IPS-NIHi11 (cell line): ENCODE measurements around the gene ZNF584.
A peak's percentile ranks its signal among the peaks of the same experiment; 100 is the strongest.
"Not testable (repeated sequence)": the region's sequence is repeated elsewhere in the genome, so short reads cannot be mapped to it uniquely, and the experiment has no call there.

Experiments used
- DNase-seq: peaks from one replicate; pipeline ENCODE4 v3.0.0; 2012; ENCODE audit warnings: mixed read lengths, low spot score

The ZNF584 gene

DNA sequence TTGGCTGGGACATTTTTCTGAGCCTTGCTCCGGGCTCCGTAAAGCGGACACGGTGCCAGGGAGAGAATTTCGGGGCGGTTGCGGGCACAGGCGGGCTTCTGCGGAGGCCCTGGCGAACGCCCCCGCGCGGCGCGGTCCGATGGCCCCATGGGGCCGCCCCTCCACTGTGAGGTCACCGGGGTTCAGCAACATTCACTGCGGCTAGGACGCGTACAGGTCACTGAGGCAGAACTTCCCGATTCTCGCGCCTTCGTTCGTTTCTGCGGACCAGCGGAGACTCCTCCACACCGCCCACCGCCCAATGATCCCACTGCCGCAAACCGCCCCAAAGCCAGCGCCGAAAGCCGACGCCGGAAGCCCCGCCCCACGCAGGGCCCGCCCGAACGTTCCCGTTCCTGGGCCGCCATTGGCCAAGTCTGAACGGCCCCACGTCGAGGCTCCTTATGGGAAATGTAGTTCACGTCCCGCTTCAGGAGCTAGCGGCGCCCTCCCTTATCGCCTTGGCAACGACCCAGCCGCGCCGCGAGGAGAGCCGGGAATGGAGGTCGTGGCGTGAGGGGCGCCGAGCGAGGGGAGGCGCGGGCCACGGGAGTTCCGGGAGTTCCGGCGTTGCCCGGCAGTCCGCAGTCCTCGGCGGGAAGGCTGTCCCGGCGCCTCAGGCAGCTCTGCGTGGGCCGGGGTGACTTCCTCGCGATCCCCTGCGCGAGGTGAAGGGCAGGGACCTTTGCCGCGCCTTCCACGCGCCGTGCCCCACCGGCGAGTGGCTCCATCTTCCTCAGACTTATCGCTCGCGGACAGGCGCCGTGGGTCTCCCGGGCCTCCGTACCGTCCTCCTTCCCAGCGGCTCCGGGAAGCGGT is at the start of gene ZNF584:
ZNF584 (plus strand) TSS at position 498 of the 858 bp plus-strand sequence. CDS start 499 bp downstream, outside the sequence.
- DNase-seq: peak; percentile 98

DNA sequence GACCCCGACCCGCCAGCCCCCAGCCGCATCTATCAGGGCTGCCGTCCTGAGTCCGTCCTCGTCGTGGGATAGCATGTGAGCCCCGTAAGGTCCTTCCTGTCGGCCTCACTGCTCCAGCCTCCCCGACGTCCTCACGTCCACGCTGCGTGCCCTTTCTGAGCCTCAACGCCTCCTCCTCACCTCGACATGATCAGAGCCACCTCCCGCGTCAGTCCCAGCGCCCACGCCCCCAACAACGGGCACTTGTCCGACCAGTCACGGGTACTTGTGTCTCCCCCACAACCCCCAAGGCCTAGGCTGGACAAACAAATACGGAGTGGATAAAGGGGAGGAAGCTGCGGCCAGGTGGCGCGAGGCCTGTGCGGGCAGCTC is 46.6 kb upstream of the ZNF584 start:
- DNase-seq: peak; percentile 68

DNA sequence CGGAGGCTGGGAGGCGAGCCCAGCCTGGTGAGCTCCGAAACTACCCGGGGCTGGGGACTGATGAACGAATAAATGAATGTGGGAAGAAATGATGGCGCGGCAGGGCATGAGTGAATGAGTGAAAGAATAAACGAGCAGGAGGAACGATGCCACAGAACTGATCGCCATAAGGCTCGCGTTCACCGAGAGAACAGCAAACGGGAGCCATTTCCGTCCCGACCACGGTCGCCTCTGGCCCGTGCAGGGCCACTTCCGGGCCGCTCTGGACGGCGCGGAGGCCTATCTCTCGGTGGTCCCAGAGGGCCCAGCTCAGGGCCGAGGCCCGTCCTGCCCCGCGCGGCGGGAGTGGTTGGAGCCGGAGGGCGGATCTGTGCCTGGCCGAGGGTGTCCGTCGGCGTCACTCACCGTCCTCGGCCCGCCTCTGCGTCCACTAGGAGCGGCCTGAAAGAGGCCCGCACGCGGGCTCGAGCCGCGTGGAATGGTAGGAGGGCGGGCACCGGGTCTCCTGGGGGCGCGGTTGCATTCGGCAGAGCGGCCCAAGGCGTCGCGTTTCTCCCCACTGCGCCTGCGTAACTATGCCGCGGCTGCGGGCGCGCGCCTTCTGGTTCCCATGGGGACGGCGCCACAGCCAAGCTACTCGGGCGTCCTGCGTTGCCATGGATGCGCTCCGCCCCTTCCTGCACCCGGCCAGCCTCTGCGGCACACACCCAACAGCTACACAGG is 46.0 kb upstream of the ZNF584 start, which contains the start of gene ZNF497:
ZNF497 (minus strand) TSS at position 480 of the 723 bp plus-strand sequence. CDS start 5,116 bp downstream, outside the sequence.
- DNase-seq: peak; percentile 100

DNA sequence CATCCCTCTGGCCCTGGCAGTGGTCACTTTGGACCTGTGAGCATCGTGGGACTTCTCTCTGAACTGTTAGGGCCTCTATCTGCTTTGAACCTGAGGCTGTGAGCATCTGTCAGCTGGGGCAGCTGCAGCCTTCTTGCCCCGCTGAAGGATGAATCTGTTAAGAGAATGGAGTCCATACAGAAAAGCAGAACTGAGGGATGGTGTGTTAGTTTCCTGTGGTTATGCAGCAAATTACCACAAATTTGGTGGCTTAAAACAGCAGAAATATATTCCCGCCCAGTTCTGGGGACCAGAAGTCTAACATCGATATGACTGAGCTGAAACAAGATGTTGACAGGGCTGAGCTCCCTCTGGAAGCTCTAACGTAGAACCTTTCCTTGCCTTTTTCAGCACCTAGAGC is 44.3 kb upstream of the ZNF584 start:
- no peak for DNase-seq

DNA sequence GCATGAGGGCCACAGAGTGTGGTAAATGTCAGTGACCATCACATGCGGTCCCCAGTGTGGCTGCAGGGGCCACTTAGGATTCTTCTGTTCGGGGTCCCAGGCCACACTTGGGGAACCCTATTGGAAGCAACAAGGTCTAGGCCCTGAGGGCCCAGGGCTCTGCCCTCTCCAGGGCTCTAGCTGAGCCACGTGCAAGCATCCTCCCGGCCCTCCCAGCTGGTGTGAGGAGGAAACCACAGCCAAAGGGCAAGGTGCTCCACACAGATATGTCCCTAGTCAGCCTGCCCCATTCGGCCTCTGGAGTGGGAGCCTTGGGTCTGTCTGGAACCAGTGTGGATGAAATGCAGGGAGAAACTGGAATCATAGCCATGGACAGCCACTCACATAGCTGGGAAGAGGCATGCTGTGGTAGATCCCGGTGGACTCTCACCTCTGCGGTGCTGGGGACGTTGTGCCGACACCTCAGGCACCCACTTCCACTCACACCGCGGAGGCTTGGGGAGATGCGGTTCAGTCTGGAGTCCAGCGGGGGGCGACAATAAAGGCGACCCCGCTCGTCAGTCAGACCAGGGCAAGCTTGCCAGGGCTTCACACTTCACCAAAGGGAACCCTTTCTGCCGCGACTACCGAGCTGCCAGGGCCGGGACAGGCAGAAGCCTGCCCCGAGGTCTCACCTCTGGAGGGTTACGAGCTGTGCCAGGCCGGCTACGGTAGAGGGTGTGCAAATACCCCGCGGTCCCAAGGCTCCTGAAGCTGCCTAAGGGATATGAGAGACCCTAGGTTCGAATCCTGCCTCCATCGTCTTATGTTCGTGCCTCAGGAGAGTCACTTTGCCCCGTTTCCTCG is 41.6 kb upstream of the ZNF584 start:
- no peak for DNase-seq

DNA sequence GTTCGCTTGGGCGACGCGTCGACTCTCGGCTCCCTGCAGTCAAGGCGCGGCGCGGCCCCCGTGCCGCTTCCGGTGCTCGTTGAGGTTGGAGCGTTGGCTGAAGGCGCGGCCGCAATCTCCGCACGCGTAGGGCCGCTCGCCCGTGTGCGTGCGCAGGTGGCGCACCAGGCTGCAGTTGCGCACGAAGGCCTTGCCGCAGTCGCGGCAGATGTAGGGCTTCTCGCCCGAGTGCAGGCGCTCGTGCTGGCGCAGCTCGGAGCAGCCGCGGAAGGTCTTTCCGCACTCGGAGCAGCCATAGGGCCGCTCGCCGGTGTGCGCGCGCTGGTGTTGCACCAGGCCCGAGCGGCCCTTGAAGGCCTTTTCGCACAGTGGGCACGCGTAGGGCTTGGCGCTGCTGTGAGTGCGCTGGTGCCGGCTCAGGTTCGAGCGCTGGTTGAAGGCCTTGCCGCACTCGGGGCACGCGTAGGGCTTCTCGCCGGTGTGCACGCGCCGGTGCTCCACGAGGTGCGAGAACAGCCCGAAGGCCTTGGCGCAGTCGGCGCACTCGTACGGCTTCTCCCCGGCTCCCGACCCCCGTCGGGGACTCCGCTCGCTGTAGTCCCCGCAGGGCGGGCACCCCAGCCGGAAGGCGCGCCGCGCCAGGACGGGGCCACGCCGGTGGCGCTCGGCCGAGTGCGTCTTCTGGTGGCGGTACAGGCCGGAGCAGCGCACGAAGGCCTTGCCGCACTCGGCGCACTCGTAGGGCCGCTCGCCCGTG is 40.6 kb upstream of the ZNF584 start:
- DNase-seq: no peak

DNA sequence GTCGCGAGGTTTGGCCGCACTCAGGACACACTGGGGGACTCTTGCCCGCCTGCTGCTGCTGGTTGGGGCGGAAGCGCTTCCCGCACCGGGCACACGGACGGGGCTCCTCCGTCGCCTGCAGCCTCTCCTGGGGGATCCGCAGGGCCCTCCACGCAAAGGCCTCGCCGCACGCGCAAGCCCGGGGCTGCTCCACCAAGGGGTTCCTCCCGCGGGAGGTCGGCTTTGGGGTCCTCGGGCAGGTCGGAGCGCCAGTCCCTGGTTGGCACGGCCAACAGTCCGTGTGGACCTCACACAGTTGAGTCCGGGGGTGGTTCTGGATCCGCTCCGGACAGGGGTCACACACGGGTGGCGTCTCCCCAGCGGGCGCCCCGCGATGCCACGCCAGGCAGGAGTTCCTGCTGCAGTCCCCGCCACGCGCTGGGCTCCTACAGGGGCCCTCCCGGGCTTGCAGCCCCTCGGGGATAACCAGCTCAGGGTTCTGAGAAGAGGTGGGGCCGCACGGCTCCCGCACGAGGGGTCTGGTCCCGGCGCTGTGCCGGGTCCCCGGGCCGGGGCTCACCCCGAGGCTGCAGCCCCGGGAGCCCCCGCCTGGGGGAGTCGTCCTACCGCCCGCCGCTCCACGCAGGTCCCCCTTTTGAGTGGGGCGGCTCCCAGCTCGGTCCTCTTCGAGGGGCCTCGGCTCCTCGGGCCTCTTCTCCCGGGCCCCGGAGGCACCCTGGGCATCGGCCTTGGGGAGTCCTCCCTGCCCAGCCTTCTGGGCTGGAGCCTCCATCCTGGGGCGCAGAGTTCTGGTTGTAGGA is 39.7 kb upstream of the ZNF584 start:
- no peak for DNase-seq

DNA sequence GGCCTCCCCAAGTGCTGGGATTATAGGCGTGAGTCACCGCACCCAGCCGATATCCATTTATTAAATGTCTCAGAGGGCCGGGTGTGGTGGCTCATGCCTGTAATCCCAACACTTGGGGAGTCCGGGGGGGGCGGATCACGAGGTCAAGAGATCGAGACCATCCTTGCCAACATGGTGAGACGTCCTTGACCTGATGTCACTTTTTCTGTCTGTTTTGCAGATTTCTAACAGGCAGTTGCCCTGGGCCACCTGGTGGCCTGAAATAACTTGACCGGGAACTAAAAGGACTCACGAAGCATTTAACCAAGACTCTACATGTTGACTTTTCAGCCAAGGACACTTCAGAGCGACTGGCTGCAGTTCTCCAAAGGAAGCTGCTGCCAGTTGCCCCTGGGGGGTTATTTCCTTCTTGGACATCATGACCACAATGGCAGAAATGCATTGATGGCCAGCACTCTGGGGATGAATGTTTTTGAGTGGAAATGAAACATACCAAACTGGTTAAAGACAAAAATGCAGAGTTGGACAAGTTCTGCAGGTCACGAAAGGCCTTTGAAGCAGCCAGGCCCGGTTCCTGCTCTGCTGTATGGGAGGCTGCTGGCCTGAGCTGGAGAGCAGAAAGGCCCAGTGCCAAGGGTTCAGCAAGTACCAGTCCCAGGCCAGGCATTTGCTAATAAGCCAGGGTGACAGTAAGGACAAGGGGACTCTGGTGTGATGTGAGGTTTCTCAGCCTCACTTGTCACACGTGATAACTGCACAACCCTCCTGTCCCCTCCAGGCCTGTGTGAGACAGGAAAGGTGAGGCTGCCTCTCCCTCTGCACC is 35.9 kb upstream of the ZNF584 start:
- no peak for DNase-seq

DNA sequence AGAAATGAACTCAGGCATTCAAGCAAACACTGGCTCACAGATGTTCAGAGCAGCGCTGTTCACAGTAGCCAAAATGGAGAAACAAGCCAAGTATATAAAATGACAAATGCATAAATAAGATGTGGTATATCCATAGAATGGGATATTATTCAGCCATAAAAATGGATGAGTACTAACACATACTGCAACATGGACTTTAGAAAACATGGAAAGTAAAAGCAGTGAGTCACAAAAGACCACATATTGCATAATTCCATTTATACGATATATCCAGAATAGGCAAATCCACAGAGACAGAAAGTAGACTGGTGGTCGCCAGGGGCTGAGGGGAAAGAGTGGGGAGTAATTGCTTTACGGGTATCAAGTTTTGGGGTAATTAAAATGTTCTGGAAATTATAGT is 34.2 kb upstream of the ZNF584 start:
- DNase-seq: no peak

DNA sequence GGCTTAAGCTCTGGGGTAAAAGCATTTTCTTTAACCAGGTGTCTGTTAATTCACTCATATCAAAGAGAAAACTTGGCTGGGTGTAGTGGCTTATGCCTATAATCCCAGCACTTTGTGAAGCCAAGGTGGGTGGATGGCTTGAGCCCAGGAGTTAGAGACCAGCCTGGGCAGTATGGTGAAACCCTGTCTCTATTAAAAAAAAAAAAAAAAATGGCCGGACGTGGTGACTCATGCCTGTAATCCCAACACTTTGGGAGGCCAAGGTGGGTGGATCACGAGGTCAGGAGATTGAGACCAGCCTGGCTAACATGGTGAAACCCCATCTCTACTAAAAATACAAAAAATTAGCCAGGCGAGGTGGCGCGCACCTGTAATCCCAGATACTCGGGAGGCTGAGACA is 31.7 kb upstream of the ZNF584 start:
- DNase-seq: not testable (repeated sequence)

DNA sequence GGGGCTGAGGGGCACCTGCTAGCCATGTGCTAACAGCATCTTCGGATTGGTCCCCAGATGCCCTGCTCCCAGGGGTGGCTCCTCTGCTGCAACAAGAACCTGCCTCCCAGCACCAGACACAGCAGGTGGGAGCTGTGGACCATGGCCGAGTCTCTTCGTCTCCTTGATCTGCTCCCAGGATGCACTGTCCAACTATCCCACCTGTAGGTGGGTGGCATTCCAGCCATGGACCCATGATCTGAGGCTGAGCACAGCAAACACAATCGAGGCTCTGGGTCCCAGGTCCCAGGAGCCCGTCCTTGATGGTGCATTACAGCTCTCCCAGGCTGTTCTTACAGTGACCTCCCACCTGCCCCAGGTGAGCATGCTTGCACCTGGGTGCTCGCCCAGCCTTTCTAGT is 29.2 kb upstream of the ZNF584 start:
- DNase-seq: no peak

DNA sequence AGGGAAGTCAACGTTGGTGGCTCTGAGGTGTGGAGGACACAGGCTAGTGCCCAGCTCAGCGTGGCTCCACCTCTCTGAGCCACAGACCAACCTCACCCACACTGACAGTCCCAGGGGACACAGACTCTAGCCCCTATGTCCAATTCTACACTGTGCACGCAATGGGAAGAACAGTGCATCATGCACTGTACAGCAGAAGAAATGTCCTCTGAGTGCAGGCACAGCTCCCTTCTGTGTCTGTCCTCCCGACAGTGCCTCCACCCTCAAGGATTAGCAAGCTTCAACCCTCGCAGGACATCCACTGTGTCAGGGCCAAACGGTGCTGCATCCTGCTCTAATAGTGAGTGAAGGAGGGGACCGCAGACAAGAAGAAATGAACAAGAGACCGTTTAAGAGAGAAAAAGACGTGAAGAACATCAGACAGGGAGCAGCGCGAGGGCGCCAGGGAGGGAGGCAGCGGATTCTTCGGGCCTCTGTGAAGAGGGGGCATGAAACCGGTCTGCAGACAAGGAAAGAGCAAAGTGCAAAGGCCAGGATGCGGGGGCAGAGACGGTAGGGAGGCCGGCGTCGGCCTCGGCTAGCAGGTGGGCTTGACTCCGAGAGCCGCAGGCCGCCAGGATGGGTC is 28.3 kb upstream of the ZNF584 start:
- DNase-seq: no peak

DNA sequence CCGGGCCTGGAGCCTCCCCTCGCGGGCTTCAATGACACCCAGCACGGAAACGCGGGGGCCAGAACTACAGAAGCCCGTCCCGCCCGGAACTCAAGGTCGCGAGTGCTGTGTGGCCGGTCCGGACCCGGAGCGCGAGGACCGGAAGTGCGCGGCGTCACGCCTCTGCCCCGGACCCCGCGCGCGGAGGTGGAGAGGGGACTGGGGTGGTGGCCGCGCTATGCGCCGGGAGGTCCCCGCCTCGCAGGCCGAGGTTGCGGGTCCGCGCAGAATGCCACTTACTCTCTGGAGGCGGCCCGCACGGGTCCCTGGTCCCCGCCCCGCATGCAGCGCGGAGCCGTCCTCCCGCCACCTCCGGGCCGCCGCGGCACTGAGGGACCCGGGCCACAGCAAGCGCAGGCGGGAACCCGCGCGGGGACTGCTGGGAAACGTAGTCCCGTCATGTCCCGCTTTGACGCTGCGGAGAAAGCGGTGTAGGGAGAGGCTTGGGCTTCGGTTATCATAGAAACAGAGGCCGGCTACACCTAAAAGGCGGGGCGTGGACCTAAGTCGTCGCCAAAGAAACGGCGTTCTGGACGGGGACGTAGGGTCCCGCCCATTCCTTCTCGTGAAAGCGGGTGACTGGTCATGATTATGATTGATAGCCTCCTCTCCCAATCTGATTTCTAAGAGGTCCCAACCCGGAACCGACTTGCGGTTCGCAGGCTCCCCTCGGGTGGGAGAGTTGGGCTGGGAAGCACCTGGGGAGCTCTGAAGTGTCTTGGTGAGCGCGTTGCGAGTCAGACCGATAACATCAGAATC is 27.6 kb upstream of the ZNF584 start, which contains the start of gene ZNF837:
ZNF837 (minus strand) TSS at position 369 of the 798 bp plus-strand sequence. CDS start 11,698 bp downstream, outside the sequence.
- DNase-seq: peak; percentile 93

DNA sequence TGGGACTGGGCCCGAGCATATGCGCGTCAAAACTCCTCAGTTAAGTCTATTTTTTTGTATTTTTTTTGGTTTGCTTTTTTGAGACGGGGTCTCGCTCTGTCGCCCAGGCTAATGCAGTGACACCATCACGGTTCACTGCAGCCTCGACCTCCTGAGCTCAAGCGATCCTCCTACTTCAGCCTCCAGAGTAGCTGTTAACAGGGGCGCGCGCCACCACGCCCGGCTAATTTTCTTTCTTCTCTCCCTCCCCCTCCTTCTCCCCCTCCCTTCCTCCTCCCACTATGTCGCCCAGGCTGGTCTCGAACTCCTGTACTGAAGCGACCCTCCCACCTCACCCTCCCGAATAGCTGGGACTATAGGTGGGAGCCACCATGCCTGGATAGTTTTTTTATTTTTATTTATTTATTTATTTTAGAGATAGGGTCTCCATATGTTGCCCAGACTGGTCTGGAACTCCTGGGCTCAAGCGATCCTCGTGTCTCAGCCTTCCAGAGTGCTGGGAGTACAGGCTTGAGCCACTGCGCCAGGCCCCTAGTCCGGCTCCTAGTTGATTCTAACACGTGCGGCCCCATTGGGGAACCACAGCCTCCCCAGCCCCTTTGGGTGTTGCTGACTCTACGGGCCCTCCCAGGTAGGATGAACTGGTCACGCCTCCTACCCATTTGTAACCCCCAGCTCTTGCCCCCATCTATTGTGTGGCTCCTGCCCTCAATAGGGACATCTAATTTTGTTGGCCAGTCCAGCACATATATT is 26.8 kb upstream of the ZNF584 start:
- no peak for DNase-seq

DNA sequence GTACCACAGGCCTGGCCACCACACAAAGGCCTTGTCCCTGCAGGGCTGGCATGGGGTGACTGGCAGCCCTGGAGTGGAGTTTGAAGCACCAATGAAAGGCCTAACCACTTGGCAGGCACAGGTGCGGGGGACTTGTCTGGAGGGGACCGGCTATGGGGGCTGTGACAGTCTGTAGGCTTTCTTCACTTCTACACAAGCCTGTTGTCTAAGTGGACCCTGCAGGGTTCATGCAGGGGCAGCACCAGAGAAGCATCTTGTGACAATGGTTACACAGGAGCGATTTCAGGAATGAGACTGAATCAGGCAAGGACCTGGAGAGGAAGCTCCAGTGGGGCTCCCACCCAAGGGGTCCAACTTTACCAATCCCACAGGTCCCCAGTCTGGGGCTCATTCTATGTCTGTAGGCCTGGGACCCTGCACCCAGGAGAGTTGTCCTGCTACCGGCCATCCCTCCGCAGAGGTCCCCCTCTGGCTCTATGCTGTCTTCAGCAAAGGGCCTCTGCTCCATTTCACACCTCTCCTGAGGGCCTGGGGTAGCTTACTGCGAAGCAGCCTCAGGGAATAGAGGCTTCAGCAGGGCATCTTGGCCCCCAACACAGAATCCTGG is 25.3 kb upstream of the ZNF584 start:
- no peak for DNase-seq

DNA sequence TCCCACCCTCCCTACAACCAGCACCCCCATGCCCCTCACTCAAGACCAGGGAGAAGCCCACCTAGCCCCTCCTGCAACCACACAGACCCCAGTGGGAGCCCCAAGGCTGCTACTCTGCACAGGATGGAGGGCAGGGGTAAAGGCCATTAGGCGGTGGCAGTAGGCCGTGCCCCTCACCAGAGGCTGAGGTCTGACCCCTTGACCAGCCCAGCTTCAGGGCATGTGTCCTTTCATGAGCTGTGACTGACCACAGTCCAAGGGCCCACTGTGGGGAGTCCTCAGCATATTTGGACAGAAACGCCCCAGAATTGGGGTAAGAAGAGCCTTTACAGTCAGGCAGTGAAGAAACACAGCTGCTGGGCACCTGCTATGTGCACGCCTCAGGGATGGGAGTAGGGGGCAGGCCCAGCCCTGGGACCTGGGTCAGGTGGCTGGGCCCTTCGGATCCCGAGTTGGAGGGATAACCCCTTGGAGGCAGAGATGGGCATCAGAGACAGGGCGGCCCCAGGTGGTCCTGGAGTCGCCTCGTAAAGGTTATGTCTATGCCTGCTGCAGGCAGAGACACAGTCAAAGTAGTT is 23.0 kb upstream of the ZNF584 start:
- no peak for DNase-seq
